CD4-positive, alpha-beta T cell (primary cell): ENCODE measurements around the gene IL17RB. TPM values are rescaled to one million over a fixed set of nuclear protein-coding genes. Genes with fewer than 3 reads are reported as not detected.

ENCODE experiments used
- ATAC-seq: fragments of 200-7000 bp; cut with Tn5 transposase; one replicate; pipeline ENCODE4 v1.10.0; 2022; ENCODE audit warnings: mild to moderate bottlenecking; ENCODE audit not compliant: poor library complexity
- CTCF ChIA-PET: fragments of 350-600 bp; sonication (Branson Sonifier 250); formaldehyde crosslinking; loops from one replicate; lab custom pipeline; 2021; ENCODE audit warnings: antibody characterized with exemption, inconsistent platforms; lab: Charles Lee
- POLR2A ChIA-PET: fragments of 350-600 bp; sonication (Branson Sonifier 250); formaldehyde crosslinking; loops from one replicate; lab custom pipeline; 2021; ENCODE audit warnings: antibody characterized with exemption, inconsistent platforms; lab: Charles Lee
- DNase-seq, 14 experiments: peaks; one replicate each; pipeline ENCODE4 v3.0.0-alpha.2; 2013 to 2020; ENCODE audit warnings: mixed read lengths in 2 of 14
- H3K27ac ChIP-seq, 2 donors: one replicate each; pipeline versions ENCODE4 v1.5.1 to v1.7.0; 2013; ENCODE audit warnings: low read length in 2 of 2, low read depth in 1 of 2, mild to moderate bottlenecking in 1 of 2
- H3K27me3 ChIP-seq, 2 experiments: 1 replicate in 1 of 2; 2 replicates in 1 of 2; pipeline versions ENCODE4 v1.6.1 to v1.7.0; 2013; ENCODE audit warnings: low read length in 2 of 2, control low read depth in 1 of 2, mild to moderate bottlenecking in 1 of 2, moderate library complexity in 1 of 2; ENCODE audit not compliant: insufficient read depth in 2 of 2, control insufficient read depth in 1 of 2
- H3K36me3 ChIP-seq: one replicate; pipeline ENCODE4 v1.6.1; 2013; ENCODE audit warnings: low read length, control low read depth; ENCODE audit not compliant: insufficient read depth
- H3K4me1 ChIP-seq: one replicate; pipeline ENCODE4 v1.6.1; 2013; ENCODE audit warnings: low read length, control low read depth; ENCODE audit not compliant: insufficient read depth
- H3K4me3 ChIP-seq: one replicate; pipeline ENCODE4 v1.5.1; 2013; ENCODE audit warnings: mild to moderate bottlenecking, low read length, moderate library complexity
- H3K9me3 ChIP-seq, 2 experiments: 1 replicate in 1 of 2; 2 replicates in 1 of 2; pipeline versions ENCODE4 v1.6.1 to v1.7.0; 2013; ENCODE audit warnings: low read length in 2 of 2, mild to moderate bottlenecking in 2 of 2, control low read depth in 1 of 2, moderate library complexity in 1 of 2; ENCODE audit not compliant: control insufficient read depth in 1 of 2, insufficient read depth in 1 of 2
- H3K27ac Mint-ChIP-seq: one replicate; pipeline ENCODE4 v1.8.0; 2020; ENCODE audit warnings: mixed read lengths
- H3K27me3 Mint-ChIP-seq: one replicate; pipeline ENCODE4 v1.8.0; 2021; ENCODE audit warnings: mixed read lengths
- H3K36me3 Mint-ChIP-seq: one replicate; pipeline ENCODE4 v1.8.0; 2021; ENCODE audit warnings: low read depth, mixed read lengths
- H3K4me1 Mint-ChIP-seq: one replicate; pipeline ENCODE4 v1.8.0; 2021; ENCODE audit warnings: low read depth, mixed read lengths
- H3K4me3 Mint-ChIP-seq: one replicate; pipeline ENCODE4 v1.8.0; 2020; ENCODE audit warnings: mild to moderate bottlenecking, mixed read lengths
- H3K9me3 Mint-ChIP-seq: one replicate; pipeline ENCODE4 v1.8.0; 2020; ENCODE audit warnings: mixed read lengths
- intact Hi-C, 2 experiments: fragments of 100-400 bp; cut with DNase I in 1 of 2; cut with micrococcal nuclease in 1 of 2; formaldehyde crosslinking; loops; one replicate each; pipeline versions ENCODE4 v1.15.1 to v1.9.0; 2023 to 2025; cut with DNase I, micrococcal nuclease
- total RNA-seq, 174 experiments: library from RNA in 2 of 174; stranded (reverse) in 2 of 174; gene quantifications; one replicate each; pipeline ENCODE4 v1.2.3 and lab custom pipeline; 2021 to 2026
- TF ChIP-seq, protein P1 (sequence below): fragments of 200-600 bp; IDR thresholded peaks from one replicate; pipeline ENCODE4 v1.8.0; 2022; ENCODE audit warnings: antibody characterized with exemption, mild to moderate bottlenecking

Gene IL17RB
- total RNA-seq, 2 experiments from 2014 or later = 0.22 to 0.36 TPM

DNA sequence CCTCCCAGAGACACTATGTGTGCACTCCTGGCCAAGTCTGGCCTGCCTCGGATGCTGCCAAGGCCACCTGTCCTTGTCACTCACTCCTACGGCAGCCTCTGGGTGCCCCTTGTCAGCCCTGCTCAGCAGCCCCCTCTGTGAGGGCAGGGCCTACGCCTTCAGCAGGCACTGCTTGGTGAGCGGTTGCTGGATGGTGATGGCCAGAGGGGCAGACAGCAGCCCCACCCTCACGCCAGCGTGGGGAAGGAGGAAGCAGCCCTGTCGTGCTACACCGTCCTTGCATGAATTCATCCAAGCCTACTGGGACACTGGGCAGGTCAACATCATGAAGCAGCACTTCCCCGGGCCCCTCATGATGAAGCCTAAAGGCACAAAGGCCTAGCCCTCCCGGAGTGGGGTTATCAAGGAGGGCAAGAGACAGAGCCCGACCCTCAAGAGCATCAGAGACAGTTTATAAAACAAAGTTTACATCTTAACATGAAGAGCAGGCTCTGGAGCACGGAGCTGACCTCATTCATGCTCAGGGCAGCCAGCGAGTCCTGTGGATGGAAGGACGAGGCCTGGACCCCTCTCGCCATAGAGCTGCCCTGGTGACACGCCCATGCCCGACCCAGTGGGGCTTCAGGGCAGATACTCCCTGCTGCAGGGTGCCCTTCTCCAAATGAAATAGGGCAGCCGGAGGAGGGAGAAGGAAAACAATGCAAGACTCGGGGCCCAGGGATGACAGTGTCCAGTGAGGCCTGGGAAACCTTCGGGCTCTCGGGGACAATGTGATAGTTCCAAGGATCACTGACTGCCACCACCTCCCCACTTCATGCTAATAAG, 25.4 kb upstream of the IL17RB start:
- H3K27me3 ChIP-seq = no peaks in the 10 kb centered on the region
- H3K27me3 Mint-ChIP-seq = no peaks in the 10 kb centered on the region
- H3K27ac Mint-ChIP-seq = no peak overlapping the region
- no peaks in the 10 kb centered on the region for H3K9me3 ChIP-seq
- no peaks in the 10 kb centered on the region for H3K4me1 Mint-ChIP-seq
- no peak overlapping the region for H3K27ac ChIP-seq
- POLR2A ChIA-PET = no interaction called here
- no peaks in the 10 kb centered on the region for H3K36me3 ChIP-seq
- DNase-seq = no peak
- no peaks in the 10 kb centered on the region for H3K36me3 Mint-ChIP-seq
- CTCF ChIA-PET = no interaction called here
- H3K4me3 Mint-ChIP-seq = no peak overlapping the region
- intact Hi-C loops = no loop called here
- H3K9me3 Mint-ChIP-seq = no peaks in the 10 kb centered on the region
- no peak for ATAC-seq
- TF ChIP-seq, protein P1, sequence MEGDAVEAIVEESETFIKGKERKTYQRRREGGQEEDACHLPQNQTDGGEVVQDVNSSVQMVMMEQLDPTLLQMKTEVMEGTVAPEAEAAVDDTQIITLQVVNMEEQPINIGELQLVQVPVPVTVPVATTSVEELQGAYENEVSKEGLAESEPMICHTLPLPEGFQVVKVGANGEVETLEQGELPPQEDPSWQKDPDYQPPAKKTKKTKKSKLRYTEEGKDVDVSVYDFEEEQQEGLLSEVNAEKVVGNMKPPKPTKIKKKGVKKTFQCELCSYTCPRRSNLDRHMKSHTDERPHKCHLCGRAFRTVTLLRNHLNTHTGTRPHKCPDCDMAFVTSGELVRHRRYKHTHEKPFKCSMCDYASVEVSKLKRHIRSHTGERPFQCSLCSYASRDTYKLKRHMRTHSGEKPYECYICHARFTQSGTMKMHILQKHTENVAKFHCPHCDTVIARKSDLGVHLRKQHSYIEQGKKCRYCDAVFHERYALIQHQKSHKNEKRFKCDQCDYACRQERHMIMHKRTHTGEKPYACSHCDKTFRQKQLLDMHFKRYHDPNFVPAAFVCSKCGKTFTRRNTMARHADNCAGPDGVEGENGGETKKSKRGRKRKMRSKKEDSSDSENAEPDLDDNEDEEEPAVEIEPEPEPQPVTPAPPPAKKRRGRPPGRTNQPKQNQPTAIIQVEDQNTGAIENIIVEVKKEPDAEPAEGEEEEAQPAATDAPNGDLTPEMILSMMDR = no peak
- peaks cover 5% of the 10 kb centered on the region for H3K4me1 ChIP-seq
- no peak overlapping the region for H3K4me3 ChIP-seq

GRCh38 chr3:53821631-53822121, 24.7 kb upstream of the IL17RB start:
- no peaks in the 10 kb centered on the region for H3K27me3 ChIP-seq
- no peak overlapping the region for H3K4me3 Mint-ChIP-seq
- H3K4me1 ChIP-seq = peaks cover 5% of the 10 kb centered on the region
- ChIA-PET POLR2A (no interaction called here), CTCF (no interaction called here)
- no peaks in the 10 kb centered on the region for H3K27me3 Mint-ChIP-seq
- H3K36me3 Mint-ChIP-seq = no peaks in the 10 kb centered on the region
- ATAC-seq (no peak), DNase-seq (no peak)
- H3K9me3 ChIP-seq = no peaks in the 10 kb centered on the region
- no peak overlapping the region for H3K27ac ChIP-seq
- no peaks in the 10 kb centered on the region for H3K36me3 ChIP-seq
- no peaks in the 10 kb centered on the region for H3K4me1 Mint-ChIP-seq
- H3K27ac Mint-ChIP-seq = no peak overlapping the region
- TF ChIP-seq, protein P1 = no peak
- intact Hi-C loops = no loop called here
- H3K4me3 ChIP-seq = no peak overlapping the region
- H3K9me3 Mint-ChIP-seq = no peaks in the 10 kb centered on the region

GRCh38 chr3:53822331-53822741, 24.0 kb upstream of the IL17RB start:
- ChIA-PET CTCF (no interaction called here), POLR2A (no interaction called here)
- Histone ChIP-seq H3K4me3 (no peak overlapping the region), H3K4me1 (peaks cover 5% of the 10 kb centered on the region), H3K36me3 (no peaks in the 10 kb centered on the region), H3K27ac (no peak overlapping the region), H3K9me3 (no peaks in the 10 kb centered on the region), H3K27me3 (no peaks in the 10 kb centered on the region)
- intact Hi-C loops = no loop called here
- no peak overlapping the region for H3K27ac Mint-ChIP-seq
- H3K9me3 Mint-ChIP-seq = no peaks in the 10 kb centered on the region
- H3K27me3 Mint-ChIP-seq = no peaks in the 10 kb centered on the region
- ATAC-seq (no peak), DNase-seq (no peak)
- no peaks in the 10 kb centered on the region for H3K36me3 Mint-ChIP-seq
- TF ChIP-seq, protein P1 = no peak
- no peaks in the 10 kb centered on the region for H3K4me1 Mint-ChIP-seq
- no peak overlapping the region for H3K4me3 Mint-ChIP-seq
